GM12801 (cell line): ENCODE results near the gene SGTB.

Experiments
- TF ChIP-seq, protein P1 (sequence below): IDR thresholded peaks from one replicate; pipeline ENCODE4 v1.5.1; 2011; ENCODE audit warnings: control low read depth; ENCODE audit not compliant: insufficient read length; ENCODE audit errors: extremely low read depth

The SGTB gene

DNA sequence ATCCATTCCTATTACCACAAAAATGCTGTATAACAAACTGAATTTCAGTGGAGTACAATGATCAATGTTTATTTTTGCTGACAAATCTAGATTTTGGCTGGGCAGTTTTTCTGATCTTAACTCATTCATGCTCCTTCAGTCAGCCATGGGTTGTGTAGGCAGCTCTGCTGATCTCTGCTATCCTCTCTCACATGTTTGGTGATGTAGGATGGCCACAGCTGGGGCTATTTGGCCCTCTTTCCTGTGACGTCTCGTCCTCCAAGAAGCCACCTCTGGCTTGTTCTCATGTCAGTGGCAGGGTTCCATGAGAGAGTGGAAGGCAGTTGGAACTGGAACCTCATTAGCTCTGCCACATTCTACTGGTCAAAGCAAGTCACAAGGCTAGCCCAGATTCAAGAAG, 9.0 kb upstream of the SGTB start:
- TF ChIP-seq, protein P1, sequence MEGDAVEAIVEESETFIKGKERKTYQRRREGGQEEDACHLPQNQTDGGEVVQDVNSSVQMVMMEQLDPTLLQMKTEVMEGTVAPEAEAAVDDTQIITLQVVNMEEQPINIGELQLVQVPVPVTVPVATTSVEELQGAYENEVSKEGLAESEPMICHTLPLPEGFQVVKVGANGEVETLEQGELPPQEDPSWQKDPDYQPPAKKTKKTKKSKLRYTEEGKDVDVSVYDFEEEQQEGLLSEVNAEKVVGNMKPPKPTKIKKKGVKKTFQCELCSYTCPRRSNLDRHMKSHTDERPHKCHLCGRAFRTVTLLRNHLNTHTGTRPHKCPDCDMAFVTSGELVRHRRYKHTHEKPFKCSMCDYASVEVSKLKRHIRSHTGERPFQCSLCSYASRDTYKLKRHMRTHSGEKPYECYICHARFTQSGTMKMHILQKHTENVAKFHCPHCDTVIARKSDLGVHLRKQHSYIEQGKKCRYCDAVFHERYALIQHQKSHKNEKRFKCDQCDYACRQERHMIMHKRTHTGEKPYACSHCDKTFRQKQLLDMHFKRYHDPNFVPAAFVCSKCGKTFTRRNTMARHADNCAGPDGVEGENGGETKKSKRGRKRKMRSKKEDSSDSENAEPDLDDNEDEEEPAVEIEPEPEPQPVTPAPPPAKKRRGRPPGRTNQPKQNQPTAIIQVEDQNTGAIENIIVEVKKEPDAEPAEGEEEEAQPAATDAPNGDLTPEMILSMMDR, result no peak

DNA sequence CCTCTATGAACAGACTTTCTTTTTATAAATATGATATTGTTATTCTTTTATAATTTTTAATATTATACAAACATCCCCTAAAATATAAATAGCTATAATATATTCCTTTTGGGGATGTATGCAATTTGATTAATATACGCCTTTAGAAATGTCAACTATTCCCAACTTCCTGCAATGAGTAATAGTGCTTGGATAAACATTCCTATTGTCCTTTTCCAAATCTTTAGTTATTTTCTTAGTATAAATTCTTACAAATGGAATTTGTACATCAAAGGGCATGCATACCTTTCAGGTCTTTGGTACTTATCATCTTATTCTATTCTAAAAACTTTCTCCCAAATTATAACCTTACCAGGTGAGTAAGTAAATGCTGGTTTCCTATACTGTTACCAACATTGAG, 6.3 kb upstream of the SGTB start:
- TF ChIP-seq, protein P1, result no peak

DNA sequence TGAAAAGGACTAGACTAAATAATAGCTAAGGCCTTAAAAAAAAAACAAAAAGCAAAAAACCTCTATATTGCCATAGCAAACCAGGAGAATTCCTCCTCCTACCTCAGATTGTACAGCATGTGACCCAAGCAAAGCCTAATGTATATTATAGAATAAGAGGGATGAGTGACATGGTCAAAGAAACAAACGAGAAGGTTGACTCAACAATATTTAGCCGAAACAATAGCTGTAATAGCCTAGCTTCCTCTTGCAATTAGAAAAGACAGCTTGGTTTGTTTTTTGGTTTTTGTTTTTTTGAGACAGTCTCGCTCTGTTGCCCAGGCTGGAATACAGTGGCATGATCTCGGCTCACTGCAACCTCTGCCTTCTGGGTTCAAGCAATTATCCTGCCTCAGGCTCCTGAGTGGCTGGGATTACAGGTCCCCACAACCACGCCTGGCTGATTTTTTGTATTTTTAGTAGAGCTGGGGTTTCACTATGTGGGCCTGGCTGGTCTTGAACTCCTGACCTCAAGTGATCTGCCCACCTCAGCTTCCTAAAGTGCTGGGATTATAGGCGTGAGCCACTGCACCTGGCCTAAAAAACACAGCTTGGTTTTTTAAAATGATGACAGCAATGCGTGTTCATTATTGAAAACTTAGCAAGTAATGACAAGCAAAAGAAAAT, 5.7 kb upstream of the SGTB start:
- TF ChIP-seq, protein P1, result no peak

DNA sequence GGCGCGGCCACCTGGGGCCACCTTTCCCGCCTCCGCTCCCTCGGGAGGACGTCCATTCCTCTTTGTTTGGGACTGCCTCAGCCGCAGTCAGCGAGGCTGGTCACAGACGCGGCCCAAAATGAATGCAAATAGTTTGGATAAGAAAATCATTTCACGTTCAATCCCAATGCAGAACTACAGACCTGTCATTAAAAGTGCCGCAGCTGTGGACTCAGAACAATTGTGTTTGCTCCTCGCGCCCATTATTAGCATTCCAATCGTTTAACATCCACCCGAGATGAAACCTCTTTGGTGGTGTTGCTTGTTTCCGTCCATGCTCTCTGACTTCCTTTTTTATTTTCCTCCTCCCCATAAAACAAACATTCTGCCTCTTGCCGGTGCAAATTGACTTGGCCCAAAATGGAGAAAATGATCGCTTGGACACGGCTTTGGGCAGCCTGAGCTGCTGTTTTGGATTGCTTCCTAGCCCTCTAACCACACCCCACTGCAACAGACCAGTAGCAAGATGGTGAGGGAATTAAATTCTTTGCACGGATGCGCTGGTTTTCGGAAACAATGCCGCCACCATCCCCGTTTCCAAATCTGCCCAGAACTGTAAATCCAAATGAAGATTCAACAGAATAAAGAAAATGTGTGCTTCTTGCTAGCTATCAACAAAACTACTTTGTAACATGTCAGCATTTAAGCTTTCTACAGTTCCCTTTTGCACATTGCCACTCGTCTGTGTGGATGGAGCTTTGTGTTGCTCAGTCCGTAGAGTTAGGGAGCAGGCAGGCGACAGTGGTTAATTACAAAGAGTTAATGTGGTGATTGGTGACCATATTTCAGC, 880 bp upstream of the SGTB start:
- TF ChIP-seq, protein P1, result no peak

DNA sequence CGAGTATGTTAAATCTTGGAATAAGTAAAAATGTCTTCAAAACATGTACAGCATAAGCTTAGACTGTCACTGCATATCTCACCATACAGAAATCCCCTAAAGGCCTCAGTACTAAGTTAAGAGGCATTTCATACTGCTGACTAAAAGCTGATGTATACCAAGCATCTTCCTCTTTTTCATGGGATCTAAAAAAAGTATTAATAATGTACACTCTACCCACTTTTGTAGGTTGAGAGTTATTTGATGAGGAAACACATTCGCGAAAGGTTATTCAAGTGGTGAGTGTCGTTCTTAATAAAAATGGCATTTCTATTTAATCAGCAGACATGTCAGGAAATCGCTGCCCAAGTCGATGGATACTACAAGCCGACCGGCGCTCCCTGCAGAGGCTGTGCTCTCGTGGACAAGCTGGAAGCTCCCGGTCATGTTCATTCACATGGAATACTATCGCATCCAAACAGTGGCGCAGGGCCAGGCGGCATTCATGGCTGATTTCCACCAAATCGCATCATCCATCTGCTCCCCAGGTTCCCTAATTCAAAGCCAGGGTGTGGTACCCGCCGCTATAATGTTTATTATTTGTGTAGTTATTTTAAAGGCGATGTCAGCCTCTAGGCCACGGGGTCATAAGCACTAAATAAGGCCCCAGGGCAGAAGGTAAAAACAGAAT, 724 bp downstream of the SGTB start:
- TF ChIP-seq, protein P1, result no peak

DNA sequence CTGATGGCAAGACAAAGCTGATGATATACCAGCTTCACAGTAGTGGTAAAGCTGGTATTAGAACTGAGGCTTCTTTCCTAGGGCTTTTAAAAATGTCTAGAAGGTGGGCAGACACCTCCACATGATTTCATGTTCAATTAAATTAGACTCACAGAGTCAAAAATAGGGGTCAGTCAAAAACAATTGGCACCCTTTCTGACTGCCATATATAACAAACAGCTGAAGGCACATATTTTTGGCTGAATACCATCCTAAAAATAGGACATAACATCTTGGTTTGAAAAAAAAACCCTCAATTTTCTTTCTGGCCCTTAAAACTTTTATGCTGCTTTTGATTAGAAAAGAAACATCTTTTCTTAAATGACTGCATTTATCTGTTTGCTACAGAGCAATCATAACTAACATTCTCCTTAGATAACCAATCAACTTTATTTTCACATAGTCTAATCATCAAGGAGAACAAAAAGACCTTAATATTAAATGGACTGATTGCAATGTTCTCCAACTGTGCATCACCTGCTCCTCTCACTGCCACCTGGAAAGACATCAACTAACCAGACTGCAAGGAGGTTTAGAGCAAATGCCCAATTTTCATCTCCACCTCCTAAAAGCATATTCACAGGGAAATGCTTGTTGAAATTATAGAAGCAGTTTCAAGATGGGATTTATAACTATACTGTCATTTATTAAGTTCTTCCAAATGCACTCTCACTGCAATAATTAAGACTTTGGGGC, 3.2 kb downstream of the SGTB start:
- TF ChIP-seq, protein P1, result no peak

DNA sequence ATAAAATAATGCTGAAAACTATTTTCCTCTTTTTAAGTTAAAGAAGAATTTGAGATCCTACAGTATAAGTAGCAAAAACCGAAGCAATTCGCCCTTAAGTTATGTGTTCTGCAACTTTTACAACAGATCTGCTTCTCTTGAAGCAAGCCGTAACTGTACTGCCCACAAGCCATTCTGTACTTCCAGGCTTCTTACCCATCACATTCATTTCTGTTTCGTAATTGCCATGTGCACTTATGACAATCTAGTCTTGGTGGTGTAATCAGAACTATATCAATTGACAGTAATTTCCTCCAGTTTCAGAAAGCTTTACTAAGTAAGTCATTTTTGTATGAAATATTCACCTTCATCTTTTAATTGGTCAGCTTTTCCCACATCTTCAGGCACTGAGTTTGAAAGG, 13.8 kb downstream of the SGTB start:
- TF ChIP-seq, protein P1, result no peak
